Measurements from ENCODE around the gene OXA1L.

GRCh38 chr14:22776215-22776614 lies 9.7 kb downstream of the OXA1L start:
- TF ChIP-seq CTCF (IDR thresholded peaks at IDR 0.05) (no peak), POLR2A (IDR thresholded peaks at IDR 0.05) (no peak)
